Sciatic nerve (tissue), 2 donors: ENCODE results near the gene APLP1. TPM values are rescaled to one million over a fixed set of nuclear protein-coding genes. Genes with fewer than 3 reads are reported as not detected.
A peak's percentile ranks its signal among the peaks of the same experiment; 100 is the strongest.
"Not testable (repeated sequence)": the region's sequence is repeated elsewhere in the genome, so short reads cannot be mapped to it uniquely, and the experiment has no call there.

Source experiments
- ATAC-seq: fragments of 200-7000 bp; cut with Tn5 transposase; one replicate; pipeline ENCODE4 v1.9.1; 2020; ENCODE audit warnings: mild to moderate bottlenecking, moderate library complexity
- DNase-seq: peaks from one replicate; pipeline ENCODE4 v3.0.0-alpha.2; 2020; ENCODE audit warnings: low spot score
- intact Hi-C: fragments of 100-400 bp; cut with DNase I; formaldehyde crosslinking; loops from one replicate; pipeline ENCODE4 v1.14.2; 2022
- total RNA-seq: library from RNA; stranded (reverse); fragmentation: NEBNext Ultra II Directional; extraction: Animal tissue kit (Norgen Biotek cat#: 25700); gene quantifications from one replicate; pipeline ENCODE4 v1.2.1, GENCODE V29; 2021
- donor health status: DM: no; HTN: no; CAD: no.
- donor health status: DM: no; HTN: no; CAD: no.

The APLP1 gene
- total RNA-seq, 1 donor from 2014 or later: 14.1 TPM

- intact Hi-C loops: no loop called here
- DNase-seq (no peak), ATAC-seq (no peak)
Measured at GRCh38 chr19:35874392-35874930, 6.1 kb downstream of the APLP1 start.

- ATAC-seq (no peak), DNase-seq (no peak)
- intact Hi-C loops: no loop called here
Measured at GRCh38 chr19:35879068-35879467, 10.7 kb downstream of the APLP1 start.

- ATAC-seq (peak; percentile 95), DNase-seq (peak; percentile 95)
- intact Hi-C loops: loop anchor here (2.0 kb wide), 1 partner anchor 51 kb away; no protein-coding TSS in a partner anchor
Measured at GRCh38 chr19:35879770-35880317, 11.5 kb downstream of the APLP1 start.

GRCh38 chr19:35882114-35882832, 13.9 kb downstream of the APLP1 start:
- DNase-seq: no peak
- intact Hi-C loops: no loop called here

GRCh38 chr19:35883882-35884281, 15.5 kb downstream of the APLP1 start:
- ATAC-seq (no peak), DNase-seq (no peak)
- intact Hi-C loops: no loop called here

More at GRCh38 chr19:35882114-35882832, 13.9 kb downstream of the APLP1 start:
- peak; percentile 54 for ATAC-seq

- ATAC-seq: no peak
- DNase-seq: no peak
- intact Hi-C loops: no loop called here
Measured at GRCh38 chr19:35885225-35885738, 16.9 kb downstream of the APLP1 start.

GRCh38 chr19:35885904-35886303, 17.5 kb downstream of the APLP1 start:
- intact Hi-C loops: no loop called here
- no peak for DNase-seq
- ATAC-seq: no peak

- intact Hi-C loops: no loop called here
- DNase-seq: no peak
- ATAC-seq: no peak
Measured at GRCh38 chr19:35887197-35887596, 18.8 kb downstream of the APLP1 start.

- ATAC-seq (no peak), DNase-seq (no peak)
- intact Hi-C loops: no loop called here
Measured at GRCh38 chr19:35888398-35888797, 20.0 kb downstream of the APLP1 start.

GRCh38 chr19:35889370-35890112, 21.2 kb downstream of the APLP1 start:
- DNase-seq: no peak
- intact Hi-C loops: no loop called here
- ATAC-seq: no peak

- intact Hi-C loops: no loop called here
- no peak for ATAC-seq
- no peak for DNase-seq
Measured at GRCh38 chr19:35890113-35890650, 21.8 kb downstream of the APLP1 start.

- ATAC-seq, DNase-seq, intact Hi-C loops: not testable (repeated sequence)
Measured at GRCh38 chr19:35891819-35892218, 23.4 kb downstream of the APLP1 start.

- intact Hi-C loops: no loop called here
- DNase-seq (no peak), ATAC-seq (no peak)
Measured at GRCh38 chr19:35894342-35894741, 26.0 kb downstream of the APLP1 start.

GRCh38 chr19:35895911-35896642, 27.7 kb downstream of the APLP1 start:
- no peak for DNase-seq
- intact Hi-C loops: no loop called here
- ATAC-seq: no peak

GRCh38 chr19:35896643-35897040, 28.3 kb downstream of the APLP1 start:
- intact Hi-C loops: no loop called here
- no peak for ATAC-seq
- no peak for DNase-seq

GRCh38 chr19:35897706-35898451, 29.5 kb downstream of the APLP1 start:
- ATAC-seq (no peak), DNase-seq (no peak)
- intact Hi-C loops: no loop called here

- no peak for DNase-seq
- intact Hi-C loops: no loop called here
- ATAC-seq: no peak
Measured at GRCh38 chr19:35898499-35898809, 30.1 kb downstream of the APLP1 start.

- intact Hi-C loops: no loop called here
- ATAC-seq (peak; percentile 86), DNase-seq (peak; percentile 86)
Measured at GRCh38 chr19:35899547-35900214, 31.3 kb downstream of the APLP1 start.
